ENCODE measurements around the gene KMT2E.

The KMT2E gene

GRCh38 chr7:105133358-105133757, 119.4 kb downstream of the KMT2E start:
- no peak for DNase-seq (ENCODE audit: low read depth)
- H3K4me3 ChIP-seq (ENCODE audit: low read length) = no peak overlapping the region
- TF ChIP-seq CTCF (IDR thresholded peaks at IDR 0.05; ENCODE audit: insufficient read depth, low read depth, low read length, missing control alignments) = no peak

GRCh38 chr7:105133986-105134655, 120.1 kb downstream of the KMT2E start:
- no peak overlapping the region for H3K4me3 ChIP-seq (ENCODE audit: low read length)
- no peak for TF ChIP-seq CTCF (IDR thresholded peaks at IDR 0.05; ENCODE audit: insufficient read depth, low read depth, low read length, missing control alignments)
- DNase-seq (ENCODE audit: low read depth) = no peak

- H3K4me3 ChIP-seq (ENCODE audit: low read length) = no peak overlapping the region
- peak; percentile 6 for TF ChIP-seq CTCF (IDR thresholded peaks at IDR 0.05; ENCODE audit: insufficient read depth, low read depth, low read length, missing control alignments)
- DNase-seq (ENCODE audit: low read depth) = no peak
Measured at GRCh38 chr7:105136221-105136620, 122.2 kb downstream of the KMT2E start.

GRCh38 chr7:105137898-105138297, 123.9 kb downstream of the KMT2E start:
- TF ChIP-seq CTCF (IDR thresholded peaks at IDR 0.05; ENCODE audit: insufficient read depth, low read depth, low read length, missing control alignments) = no peak
- no peak for DNase-seq (ENCODE audit: low read depth)
- H3K4me3 ChIP-seq (ENCODE audit: low read length) = no peak overlapping the region

- no peak overlapping the region for H3K4me3 ChIP-seq (ENCODE audit: low read length)
- DNase-seq (ENCODE audit: low read depth) = no peak
- no peak for TF ChIP-seq CTCF (IDR thresholded peaks at IDR 0.05; ENCODE audit: insufficient read depth, low read depth, low read length, missing control alignments)
Measured at GRCh38 chr7:105139381-105139780, 125.4 kb downstream of the KMT2E start.

- TF ChIP-seq CTCF (IDR thresholded peaks at IDR 0.05; ENCODE audit: insufficient read depth, low read depth, low read length, missing control alignments) = peak; percentile 41
Measured at GRCh38 chr7:105141068-105141467, 127.1 kb downstream of the KMT2E start.

GRCh38 chr7:105149827-105150226, 135.8 kb downstream of the KMT2E start:
- peak; percentile 83 for DNase-seq (ENCODE audit: low read depth)
- H3K4me3 ChIP-seq (ENCODE audit: low read length) = no peak overlapping the region
- no peak for TF ChIP-seq CTCF (IDR thresholded peaks at IDR 0.05; ENCODE audit: insufficient read depth, low read depth, low read length, missing control alignments)

More at GRCh38 chr7:105141068-105141467, 127.1 kb downstream of the KMT2E start:
- H3K4me3 ChIP-seq (ENCODE audit: low read length) = no peak overlapping the region
- DNase-seq (ENCODE audit: low read depth) = peak; percentile 40

All from epithelial cell of esophagus (primary cell).